Activated CD4-positive, alpha-beta T cell treated with anti-CD3 and anti-CD28 coated beads, Interleukin-2, amount 50 U/mL, for 16 hours (primary cell): ENCODE results near the gene PAPOLA.
"Not testable (repeated sequence)": the region's sequence is repeated elsewhere in the genome, so short reads cannot be mapped to it uniquely, and the experiment has no call there.

Experiments used
- DNase-seq: peaks from one replicate; pipeline ENCODE4 v3.0.0-alpha.2; 2020

Gene PAPOLA

GRCh38 chr14:96503306-96503679 lies 1.1 kb downstream of the PAPOLA start:
- no peak for DNase-seq

- not testable (repeated sequence) for DNase-seq
These were observed 2.2 kb downstream of the PAPOLA start for GRCh38 chr14:96504353-96504752.

- DNase-seq: no peak
These were observed 5.5 kb downstream of the PAPOLA start for GRCh38 chr14:96507723-96508122.

GRCh38 chr14:96508900-96509299 lies 6.7 kb downstream of the PAPOLA start:
- no peak for DNase-seq

- no peak for DNase-seq
These were observed 7.4 kb downstream of the PAPOLA start for GRCh38 chr14:96509457-96510090.

- no peak for DNase-seq
These were observed 9.0 kb downstream of the PAPOLA start for GRCh38 chr14:96511146-96511545.

- DNase-seq: no peak
These were observed 9.5 kb downstream of the PAPOLA start for GRCh38 chr14:96511667-96512066.

GRCh38 chr14:96512122-96512521 lies 9.9 kb downstream of the PAPOLA start:
- no peak for DNase-seq

- DNase-seq: no peak
These were observed 10.6 kb downstream of the PAPOLA start for GRCh38 chr14:96512602-96513397.

- no peak for DNase-seq
These were observed 12.5 kb downstream of the PAPOLA start for GRCh38 chr14:96514694-96515093.

- DNase-seq: no peak
These were observed 13.5 kb downstream of the PAPOLA start for GRCh38 chr14:96515731-96516130.

- no peak for DNase-seq
These were observed 14.2 kb downstream of the PAPOLA start for GRCh38 chr14:96516351-96516750.

- DNase-seq: no peak
These were observed 17.8 kb downstream of the PAPOLA start for GRCh38 chr14:96519970-96520369.

GRCh38 chr14:96525452-96525851 lies 23.3 kb downstream of the PAPOLA start:
- no peak for DNase-seq

- DNase-seq: no peak
These were observed 30.4 kb downstream of the PAPOLA start for GRCh38 chr14:96532632-96533031.

GRCh38 chr14:96536807-96537206 lies 34.6 kb downstream of the PAPOLA start:
- no peak for DNase-seq

- peak; percentile 18 for DNase-seq
These were observed 36.2 kb downstream of the PAPOLA start for GRCh38 chr14:96538097-96538989.

- DNase-seq: no peak
These were observed 36.8 kb downstream of the PAPOLA start for GRCh38 chr14:96538990-96539317.

GRCh38 chr14:96554315-96554910 lies 52.2 kb downstream of the PAPOLA start:
- DNase-seq: no peak

- no peak for DNase-seq
These were observed 57.4 kb downstream of the PAPOLA start for GRCh38 chr14:96559571-96559970.

GRCh38 chr14:96564389-96564788 lies 62.2 kb downstream of the PAPOLA start:
- no peak for DNase-seq

GRCh38 chr14:96565811-96566210 lies 63.6 kb downstream of the PAPOLA start:
- no peak for DNase-seq

GRCh38 chr14:96567289-96567899 lies 65.2 kb downstream of the PAPOLA start:
- DNase-seq: peak; percentile 28
